A549 (cell line): ENCODE measurements around the gene SHISAL1. TPM values are rescaled to one million over a fixed set of nuclear protein-coding genes. Genes with fewer than 3 reads are reported as not detected.

ENCODE experiments used
- ATAC-seq, 2 experiments: fragments of 200-7000 bp in 1 of 2; fragments of >200 bp in 1 of 2; cut with Nextera tagmentation in 1 of 2; cut with Tn5 transposase in 1 of 2; 3 replicates each; pipeline versions ENCODE4 v1.8.0 to v1.9.1; 2018 to 2020; ENCODE audit warnings: mild to moderate bottlenecking in 1 of 2, moderate library complexity in 1 of 2
- CTCF ChIA-PET: fragments of 300-600 bp; sonication (Branson Sonifier 250); formaldehyde crosslinking; extraction: SDS; loops from one replicate; lab custom pipeline; 2021; ENCODE audit warnings: antibody characterized with exemption, inconsistent platforms; lab: Yijun Ruan, JAX
- POLR2A ChIA-PET: fragments of 350-600 bp; formaldehyde crosslinking; extraction: SDS; loops from one replicate; lab custom pipeline; 2021; ENCODE audit warnings: antibody characterized with exemption, inconsistent platforms; lab: Yijun Ruan, JAX
- DNase-seq, 2 experiments: peaks; one replicate each; pipeline versions ENCODE4 v3.0.0 to v3.0.0-alpha.2; 2011 to 2016; ENCODE audit warnings: low read depth in 1 of 2, low spot score in 1 of 2
- FAIRE-seq: peaks from 2 replicates; lab custom pipeline; 2011; peaks lifted over from hg19 to GRCh38; lab: Jason Lieb, UNC
- H3K27ac ChIP-seq, 2 experiments: fragments of >200 bp; sonication (Bioruptor Twin); formaldehyde crosslinking; 3 replicates each; pipeline ENCODE4 v1.5.1; 2016 to 2017
- H3K4me1 ChIP-seq: fragments of >200 bp; sonication (Bioruptor Twin); formaldehyde crosslinking; 3 replicates; pipeline ENCODE4 v1.6.1; 2016
- H3K4me2 ChIP-seq: fragments of >200 bp; sonication (Bioruptor Twin); formaldehyde crosslinking; 3 replicates; pipeline ENCODE4 v1.6.1; 2016
- H3K4me3 ChIP-seq: fragments of >200 bp; sonication (Bioruptor Twin); formaldehyde crosslinking; 3 replicates; pipeline ENCODE4 v1.5.1; 2016
- H3K9me3 ChIP-seq: fragments of >200 bp; sonication (Bioruptor Twin); formaldehyde crosslinking; 3 replicates; pipeline ENCODE4 v1.6.1; 2016
- EHF ChIP-seq: fragments of 250-450 bp; sonication (Bioruptor Pico); IDR thresholded peaks from 2 replicates; pipeline ENCODE4 v1.5.0; 2020; ENCODE audit warnings: mild to moderate bottlenecking
- FOSL2 ChIP-seq, 2 experiments: fragments of 450-650 bp in 1 of 2; fragments of >200 bp in 1 of 2; sonication (Bioruptor Twin) in 1 of 2; formaldehyde crosslinking; IDR thresholded peaks; 2 replicates each; pipeline versions ENCODE4 v1.5.0 to v1.6.1; 2016 to 2020; ENCODE audit warnings: mild to moderate bottlenecking in 1 of 2, moderate library complexity in 1 of 2
- HMGXB4 ChIP-seq: fragments of 250-450 bp; sonication (Bioruptor Pico); IDR thresholded peaks from 2 replicates; pipeline ENCODE4 v1.5.0; 2021; ENCODE audit warnings: mild to moderate bottlenecking, moderate library complexity, borderline replicate concordance
- MAFK ChIP-seq: fragments of 450-650 bp; IDR thresholded peaks from 2 replicates; pipeline ENCODE4 v1.6.1; 2014; ENCODE audit not compliant: partially characterized antibody
- POLR2A ChIP-seq: IDR thresholded peaks from 2 replicates; pipeline ENCODE4 v1.6.1; 2012; ENCODE audit warnings: mild to moderate bottlenecking, low read length
- POLR2AphosphoS2 ChIP-seq: conservative IDR thresholded peaks from 2 replicates; pipeline ENCODE4 v1.6.1; 2012; ENCODE audit warnings: low read length, improper control_type of control experiment, inconsistent platforms
- SREBF2 ChIP-seq: fragments of 450-650 bp; IDR thresholded peaks from 2 replicates; pipeline ENCODE4 v1.6.1; 2014; ENCODE audit warnings: mild to moderate bottlenecking, moderate library complexity
- ZNF302 ChIP-seq: fragments of 250-450 bp; sonication (Bioruptor Pico); IDR thresholded peaks from 2 replicates; pipeline ENCODE4 v1.9.0; 2021; ENCODE audit warnings: inconsistent platforms, mild to moderate bottlenecking, moderate library complexity
- WGBS: methylation state at CpG from one replicate; pipeline ENCODE4 v1.1.6; 2017; ENCODE audit errors: missing lambda C conversion rate; 5-methylcytosine and 5-hydroxymethylcytosine counted together
- polyA plus RNA-seq, 4 experiments: library from polyadenylated mRNA; depleted of rRNA in 3 of 4; stranded (reverse); fragments of >200 nt; fragmentation: RNase III in 1 of 4; extraction: RNeasy Plus Mini Kit Qiagen cat#74134 plus additional on column Dnase treatment in 1 of 4; gene quantifications; 2 replicates in 3 of 4; 3 replicates in 1 of 4; pipeline ENCODE4 v1.2.3, GENCODE V29; 2011 to 2017
- TF ChIP-seq, protein P1 (sequence below): fragments of >200 bp; sonication (Bioruptor Twin); formaldehyde crosslinking; IDR thresholded peaks from 3 replicates; pipeline ENCODE4 v1.6.1; 2016
- TF ChIP-seq, protein P2 (sequence below): fragments of 450-650 bp; IDR thresholded peaks from 2 replicates; pipeline ENCODE4 v1.6.1; 2014; ENCODE audit warnings: antibody characterized with exemption
- TF ChIP-seq, protein P3 (sequence below): fragments of 150-350 bp; IDR thresholded peaks from 2 replicates; pipeline ENCODE4 v1.6.1; 2014; ENCODE audit warnings: low read depth, mild to moderate bottlenecking, low read length

SHISAL1 gene
- polyA plus RNA-seq, 2 of the 4 experiments (the other 2 are of a cell fraction) = 0.61 to 1.9 TPM

- no peak for TF ChIP-seq HMGXB4 (CRISPR knock-in tag)
These were observed 109.5 kb downstream of the SHISAL1 start (continued) for GRCh38 chr22:44203203-44203602.

GRCh38 chr22:44202261-44202789 is 110.4 kb downstream of the SHISAL1 start:
- DNase-seq (no peak), FAIRE-seq (no peak), ATAC-seq (no peak)
- no peak overlapping the region for H3K4me3 ChIP-seq
- TF ChIP-seq ZNF302 (CRISPR knock-in tag) = no peak
- TF ChIP-seq FOSL2 (IDR thresholded peaks at IDR 0.05) = no peak
- TF ChIP-seq FOSL2 (CRISPR knock-in tag; IDR thresholded peaks at IDR 0.05) = no peak
- no peak overlapping the region for H3K4me2 ChIP-seq
- ChIA-PET POLR2A (no interaction called here), CTCF (interaction anchor here (1.1 to 1.7 kb wide), 3 partner anchors 9 to 424 kb away, joined by 3 to 5 read pairs (median 4); no protein-coding TSS in a partner anchor)
- no peak overlapping the region for H3K27ac ChIP-seq
- H3K9me3 ChIP-seq = no peaks in the 10 kb centered on the region
- H3K4me1 ChIP-seq = no peaks in the 10 kb centered on the region
- 77% methylated on average over 9 of the region's 11 CpGs for WGBS

DNA sequence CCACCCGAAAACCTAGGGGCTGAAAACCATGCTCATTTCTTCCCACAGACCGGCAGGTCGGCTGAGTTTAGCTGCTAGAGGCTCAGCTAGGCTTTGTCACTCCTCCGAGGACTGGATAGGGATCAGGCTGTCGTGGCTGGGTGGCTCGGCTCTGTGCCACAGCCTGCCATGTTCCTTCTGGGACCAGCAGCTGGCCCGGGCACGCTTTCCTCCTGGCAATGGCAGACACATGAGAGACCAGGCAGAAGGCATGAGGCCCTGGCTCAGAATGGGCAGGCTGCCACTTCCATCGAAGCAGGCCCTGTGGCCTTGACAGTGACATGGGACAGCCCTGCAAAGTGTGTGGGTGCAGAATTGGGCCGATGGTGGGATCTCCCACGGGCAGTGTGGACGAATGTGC is 111.1 kb downstream of the SHISAL1 start:
- DNase-seq (no peak), ATAC-seq (no peak), FAIRE-seq (no peak)
- no peak overlapping the region for H3K4me2 ChIP-seq
- no peak overlapping the region for H3K27ac ChIP-seq
- H3K4me1 ChIP-seq = no peaks in the 10 kb centered on the region
- TF ChIP-seq, protein P1, sequence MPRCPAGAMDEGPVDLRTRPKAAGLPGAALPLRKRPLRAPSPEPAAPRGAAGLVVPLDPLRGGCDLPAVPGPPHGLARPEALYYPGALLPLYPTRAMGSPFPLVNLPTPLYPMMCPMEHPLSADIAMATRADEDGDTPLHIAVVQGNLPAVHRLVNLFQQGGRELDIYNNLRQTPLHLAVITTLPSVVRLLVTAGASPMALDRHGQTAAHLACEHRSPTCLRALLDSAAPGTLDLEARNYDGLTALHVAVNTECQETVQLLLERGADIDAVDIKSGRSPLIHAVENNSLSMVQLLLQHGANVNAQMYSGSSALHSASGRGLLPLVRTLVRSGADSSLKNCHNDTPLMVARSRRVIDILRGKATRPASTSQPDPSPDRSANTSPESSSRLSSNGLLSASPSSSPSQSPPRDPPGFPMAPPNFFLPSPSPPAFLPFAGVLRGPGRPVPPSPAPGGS = no peak
- no peak for TF ChIP-seq ZNF302 (CRISPR knock-in tag)
- no peak for TF ChIP-seq EHF (CRISPR knock-in tag)
- no peak for TF ChIP-seq POLR2AphosphoS2
- TF ChIP-seq FOSL2 (IDR thresholded peaks at IDR 0.05) = no peak
- TF ChIP-seq FOSL2 (CRISPR knock-in tag; IDR thresholded peaks at IDR 0.05) = no peak
- no peak for TF ChIP-seq POLR2A
- TF ChIP-seq, protein P2, sequence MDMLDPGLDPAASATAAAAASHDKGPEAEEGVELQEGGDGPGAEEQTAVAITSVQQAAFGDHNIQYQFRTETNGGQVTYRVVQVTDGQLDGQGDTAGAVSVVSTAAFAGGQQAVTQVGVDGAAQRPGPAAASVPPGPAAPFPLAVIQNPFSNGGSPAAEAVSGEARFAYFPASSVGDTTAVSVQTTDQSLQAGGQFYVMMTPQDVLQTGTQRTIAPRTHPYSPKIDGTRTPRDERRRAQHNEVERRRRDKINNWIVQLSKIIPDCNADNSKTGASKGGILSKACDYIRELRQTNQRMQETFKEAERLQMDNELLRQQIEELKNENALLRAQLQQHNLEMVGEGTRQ = no peak
- TF ChIP-seq, protein P3, sequence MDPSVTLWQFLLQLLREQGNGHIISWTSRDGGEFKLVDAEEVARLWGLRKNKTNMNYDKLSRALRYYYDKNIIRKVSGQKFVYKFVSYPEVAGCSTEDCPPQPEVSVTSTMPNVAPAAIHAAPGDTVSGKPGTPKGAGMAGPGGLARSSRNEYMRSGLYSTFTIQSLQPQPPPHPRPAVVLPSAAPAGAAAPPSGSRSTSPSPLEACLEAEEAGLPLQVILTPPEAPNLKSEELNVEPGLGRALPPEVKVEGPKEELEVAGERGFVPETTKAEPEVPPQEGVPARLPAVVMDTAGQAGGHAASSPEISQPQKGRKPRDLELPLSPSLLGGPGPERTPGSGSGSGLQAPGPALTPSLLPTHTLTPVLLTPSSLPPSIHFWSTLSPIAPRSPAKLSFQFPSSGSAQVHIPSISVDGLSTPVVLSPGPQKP = no peak
- TF ChIP-seq SREBF2 = no peak
- WGBS = 100% methylated on average over 1 of the region's 12 CpGs
- ChIA-PET POLR2A (no interaction called here), CTCF (interaction anchor here (1.1 to 1.6 kb wide), 2 partner anchors 422 to 424 kb away, joined by 3 to 5 read pairs; no protein-coding TSS in a partner anchor)
- no peak overlapping the region for H3K4me3 ChIP-seq
- no peaks in the 10 kb centered on the region for H3K9me3 ChIP-seq

GRCh38 chr22:44200855-44201550 is 111.7 kb downstream of the SHISAL1 start:
- WGBS = 69% methylated on average over 9 of the region's 17 CpGs
- H3K9me3 ChIP-seq = no peaks in the 10 kb centered on the region
- DNase-seq (no peak), ATAC-seq (no peak), FAIRE-seq (no peak)
- no peak for TF ChIP-seq MAFK
- H3K4me3 ChIP-seq = no peak overlapping the region
- H3K4me1 ChIP-seq = no peaks in the 10 kb centered on the region
- POLR2A ChIA-PET = no interaction called here
- H3K4me2 ChIP-seq = no peak overlapping the region
- H3K27ac ChIP-seq = no peak overlapping the region
- CTCF ChIA-PET = interaction anchor here (1.1 to 1.6 kb wide), 3 partner anchors 58 to 425 kb away, joined by 3 to 5 read pairs (median 3); no protein-coding TSS in a partner anchor
